GM18951 (cell line): Measurements from ENCODE around the gene CEP55.

Experiments used
- POLR2A ChIP-seq: IDR thresholded peaks from 4 replicates; pipeline ENCODE4 v1.6.1; 2011; ENCODE audit warnings: mild to moderate bottlenecking; ENCODE audit not compliant: insufficient read length, insufficient read depth; ENCODE audit errors: extremely low read depth
- in situ Hi-C: fragments of 300-500 bp; cut with MboI; formaldehyde crosslinking; loops from one replicate; pipeline ENCODE4 v1.12.0; 2022; ENCODE audit warnings: low sequenced_read_pairs, mixed read lengths, inconsistent platforms; ENCODE audit not compliant: unreplicated experiment

Gene CEP55

DNA sequence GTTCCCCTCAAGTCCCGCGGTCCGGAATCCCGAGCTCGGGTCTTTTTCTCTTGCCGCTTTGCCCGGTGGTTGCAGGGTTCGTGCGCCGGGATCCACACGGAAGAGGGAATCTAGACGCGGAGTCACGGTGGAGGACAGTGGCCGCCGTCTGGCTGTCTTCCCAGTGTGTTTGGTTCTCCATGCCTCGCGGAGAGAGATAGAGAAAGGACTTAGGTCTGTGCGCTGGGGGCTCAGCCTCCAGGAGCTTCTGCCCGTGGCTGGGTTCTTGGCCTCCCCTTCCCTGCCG, 71.6 kb downstream of the CEP55 start:
- no peak for TF ChIP-seq POLR2A
- in situ Hi-C loops = no loop called here

GRCh38 chr10:93570383-93570782, 74.0 kb downstream of the CEP55 start:
- TF ChIP-seq POLR2A = no peak
- in situ Hi-C loops = no loop called here

- in situ Hi-C loops = no loop called here
- no peak for TF ChIP-seq POLR2A
Measured at GRCh38 chr10:93572606-93573005, 76.2 kb downstream of the CEP55 start.

DNA sequence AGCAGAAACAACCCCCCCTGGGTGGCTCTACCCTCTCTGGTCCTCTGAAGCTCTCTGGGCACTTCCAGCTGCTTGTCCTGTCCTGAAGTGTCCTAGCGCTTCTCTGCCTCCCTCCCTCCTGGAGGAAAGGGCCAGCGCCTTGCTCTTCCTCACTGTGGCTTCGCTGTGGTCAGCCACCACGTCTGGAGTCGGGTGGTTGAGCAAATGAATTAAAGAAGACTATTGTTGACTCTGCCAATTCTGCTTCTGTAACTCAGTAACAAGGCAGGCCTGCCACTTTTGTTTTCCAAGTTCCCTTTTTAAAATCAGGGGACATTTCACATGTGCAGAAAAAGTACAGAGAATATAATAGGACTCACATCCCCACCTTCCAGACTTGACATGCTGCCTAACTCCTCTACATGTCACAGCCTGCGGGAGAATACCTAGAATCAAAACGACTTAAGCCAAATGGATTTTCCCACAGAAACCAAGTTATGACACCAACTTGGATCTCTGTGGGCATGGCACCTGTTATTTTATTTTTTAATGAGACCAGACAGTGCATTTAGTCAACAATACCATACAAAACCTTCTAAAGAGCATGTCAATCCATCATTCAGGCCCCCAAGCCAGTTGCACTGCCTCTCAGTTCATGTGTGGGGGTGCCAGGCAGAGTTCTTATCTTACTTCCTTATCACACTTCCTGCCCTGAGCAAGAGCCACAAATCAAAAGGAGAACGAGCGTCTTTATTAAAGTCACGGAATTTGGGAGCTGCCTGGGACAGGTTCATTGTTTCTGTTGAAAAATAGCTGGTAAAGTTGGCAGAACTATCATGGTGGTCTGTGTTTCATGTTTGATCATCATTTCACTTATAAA, 76.9 kb downstream of the CEP55 start:
- in situ Hi-C loops = no loop called here
- TF ChIP-seq POLR2A = no peak

DNA sequence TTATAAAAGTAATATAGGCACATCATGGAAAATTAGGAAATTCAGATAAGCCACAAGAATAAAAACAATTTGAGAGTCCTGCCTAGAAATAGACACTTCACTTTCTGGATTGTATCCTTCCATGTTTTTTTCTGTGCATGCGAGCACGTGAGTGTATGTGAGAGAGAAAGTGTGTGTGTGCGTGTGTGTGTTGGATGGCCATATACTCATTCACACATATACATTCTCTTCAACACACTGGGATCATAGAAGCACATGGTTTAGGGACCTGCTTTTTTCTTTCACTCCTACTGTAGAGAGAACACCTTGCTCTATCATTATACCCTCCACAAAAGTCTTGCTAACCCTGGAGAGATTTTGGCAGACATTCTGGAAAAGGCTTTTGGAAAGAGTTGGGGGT, 77.5 kb downstream of the CEP55 start:
- in situ Hi-C loops = no loop called here

DNA sequence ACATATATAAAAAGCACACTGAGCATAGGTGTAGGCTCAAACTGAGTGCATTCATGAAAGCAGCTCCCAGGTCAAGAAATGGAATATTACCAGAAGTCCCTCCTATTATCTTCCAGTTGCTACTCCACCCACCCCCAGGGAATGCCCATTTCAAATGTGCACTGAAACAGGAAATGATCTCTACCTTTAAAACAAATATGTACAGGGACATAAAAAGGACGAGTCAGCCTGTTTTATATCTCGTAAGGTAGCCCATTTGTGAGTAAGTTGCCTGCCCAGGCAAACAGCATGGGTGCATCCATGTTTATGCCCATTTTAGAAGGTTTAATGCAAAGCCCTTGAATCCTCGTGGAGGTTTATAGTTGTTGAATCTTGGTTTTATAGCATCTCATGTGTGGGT, 80.5 kb downstream of the CEP55 start:
- in situ Hi-C loops = no loop called here
- no peak for TF ChIP-seq POLR2A

More for the DNA sequence above, 77.5 kb downstream of the CEP55 start:
- TF ChIP-seq POLR2A = no peak

- in situ Hi-C loops = no loop called here
- TF ChIP-seq POLR2A = no peak
Measured at GRCh38 chr10:93577565-93577964, 81.2 kb downstream of the CEP55 start.
